Measurements from ENCODE around the gene UBE3A.

DNA sequence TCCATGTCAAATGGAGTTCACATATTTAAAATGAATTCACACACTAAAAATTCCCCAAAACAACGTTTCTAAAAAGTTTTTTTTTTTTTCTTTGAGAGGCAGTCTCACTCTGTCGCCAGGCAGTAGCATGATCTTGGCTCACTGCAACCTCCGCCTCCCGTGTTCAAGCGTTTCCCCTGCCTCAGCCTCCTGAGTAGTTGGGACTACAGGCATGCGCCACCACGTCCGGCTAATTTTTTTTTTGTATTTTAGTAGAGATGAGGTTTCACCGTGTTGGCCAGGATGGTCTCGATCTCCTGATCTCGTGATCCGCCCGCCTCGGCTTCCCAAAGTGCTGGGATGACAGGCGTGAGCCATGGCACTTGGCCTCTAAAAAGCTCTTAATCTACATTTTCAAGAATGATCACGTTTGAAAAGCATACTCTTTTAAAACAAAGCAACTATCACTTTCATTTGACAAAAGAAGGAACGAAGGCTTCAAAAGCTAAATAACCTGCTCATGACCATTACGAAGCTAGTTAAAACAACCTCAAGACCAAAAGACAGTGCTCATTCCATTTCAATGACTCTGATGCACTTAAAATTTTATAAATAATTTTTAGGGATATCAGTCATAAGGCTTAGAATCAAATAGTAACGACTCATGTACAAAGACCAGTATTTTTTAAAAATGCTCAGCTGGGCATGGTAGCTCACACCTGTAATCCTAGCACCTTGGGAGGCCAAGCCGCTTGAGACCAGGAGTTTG lies 5.5 kb downstream of the UBE3A start:
- no peak for TF ChIP-seq POLR2AphosphoS5 (IDR thresholded peaks at IDR 0.05)
- TF ChIP-seq, protein P1, sequence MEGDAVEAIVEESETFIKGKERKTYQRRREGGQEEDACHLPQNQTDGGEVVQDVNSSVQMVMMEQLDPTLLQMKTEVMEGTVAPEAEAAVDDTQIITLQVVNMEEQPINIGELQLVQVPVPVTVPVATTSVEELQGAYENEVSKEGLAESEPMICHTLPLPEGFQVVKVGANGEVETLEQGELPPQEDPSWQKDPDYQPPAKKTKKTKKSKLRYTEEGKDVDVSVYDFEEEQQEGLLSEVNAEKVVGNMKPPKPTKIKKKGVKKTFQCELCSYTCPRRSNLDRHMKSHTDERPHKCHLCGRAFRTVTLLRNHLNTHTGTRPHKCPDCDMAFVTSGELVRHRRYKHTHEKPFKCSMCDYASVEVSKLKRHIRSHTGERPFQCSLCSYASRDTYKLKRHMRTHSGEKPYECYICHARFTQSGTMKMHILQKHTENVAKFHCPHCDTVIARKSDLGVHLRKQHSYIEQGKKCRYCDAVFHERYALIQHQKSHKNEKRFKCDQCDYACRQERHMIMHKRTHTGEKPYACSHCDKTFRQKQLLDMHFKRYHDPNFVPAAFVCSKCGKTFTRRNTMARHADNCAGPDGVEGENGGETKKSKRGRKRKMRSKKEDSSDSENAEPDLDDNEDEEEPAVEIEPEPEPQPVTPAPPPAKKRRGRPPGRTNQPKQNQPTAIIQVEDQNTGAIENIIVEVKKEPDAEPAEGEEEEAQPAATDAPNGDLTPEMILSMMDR (IDR thresholded peaks at IDR 0.05), result no peak
